HG02588 (cell line): Measurements from ENCODE around the gene CHD5.
"Not testable (repeated sequence)": the region's sequence is repeated elsewhere in the genome, so short reads cannot be mapped to it uniquely, and the experiment has no call there.

Source experiments
- ATAC-seq: cut with Tn5 transposase; IDR thresholded peaks from one replicate; pipeline ENCODE4 v1.9.1; 2021; ENCODE audit warnings: mild to moderate bottlenecking, moderate library complexity; ENCODE audit not compliant: unreplicated experiment

The CHD5 gene

DNA sequence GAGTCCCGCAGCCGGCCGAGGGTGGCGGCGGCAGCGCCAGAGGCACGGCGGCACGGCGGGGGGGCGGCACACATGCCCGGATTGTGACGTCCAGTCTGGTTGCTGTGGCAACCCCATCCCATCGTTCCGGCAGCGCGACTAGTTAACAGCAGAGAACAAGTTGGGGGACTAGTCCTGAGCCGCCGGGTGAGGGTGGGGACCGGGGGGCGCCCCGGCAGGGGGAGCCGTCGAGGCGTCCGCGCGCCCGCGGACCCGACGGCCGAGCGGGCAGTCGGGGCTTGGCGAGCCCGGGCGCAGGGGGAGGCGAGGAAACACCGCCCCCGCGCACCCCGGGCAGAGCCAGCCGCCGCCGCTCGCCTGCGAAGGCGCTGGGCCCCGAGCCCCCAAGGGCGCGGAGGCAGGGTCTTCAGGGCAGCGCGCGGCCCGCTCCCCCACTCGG lies at the start of gene CHD5:
TSS of gene CHD5 (minus strand) at position 54 of the 439 bp plus-strand sequence. CDS start 298 bp downstream, outside the sequence.
- no peak for ATAC-seq

DNA sequence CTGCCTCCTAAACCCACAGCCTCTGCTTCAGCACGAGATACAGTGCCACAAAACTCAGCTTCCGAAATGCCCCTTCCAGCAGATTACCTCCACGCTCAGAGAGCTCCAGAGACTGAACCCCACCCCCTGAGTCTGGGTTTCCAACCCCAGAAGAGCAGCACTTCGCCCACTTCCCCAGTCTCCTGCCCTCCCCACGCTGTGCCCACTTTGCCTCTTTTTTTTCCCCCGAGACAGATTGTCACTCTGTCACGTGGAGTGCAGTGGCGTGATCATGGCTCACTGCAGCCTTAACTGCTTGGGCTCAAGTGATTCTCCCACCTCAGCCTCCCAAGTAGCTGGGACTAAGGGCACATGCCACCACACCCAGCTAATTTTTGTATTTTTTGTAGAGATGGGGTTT lies 45.5 kb upstream of the CHD5 start:
- ATAC-seq, result no peak

DNA sequence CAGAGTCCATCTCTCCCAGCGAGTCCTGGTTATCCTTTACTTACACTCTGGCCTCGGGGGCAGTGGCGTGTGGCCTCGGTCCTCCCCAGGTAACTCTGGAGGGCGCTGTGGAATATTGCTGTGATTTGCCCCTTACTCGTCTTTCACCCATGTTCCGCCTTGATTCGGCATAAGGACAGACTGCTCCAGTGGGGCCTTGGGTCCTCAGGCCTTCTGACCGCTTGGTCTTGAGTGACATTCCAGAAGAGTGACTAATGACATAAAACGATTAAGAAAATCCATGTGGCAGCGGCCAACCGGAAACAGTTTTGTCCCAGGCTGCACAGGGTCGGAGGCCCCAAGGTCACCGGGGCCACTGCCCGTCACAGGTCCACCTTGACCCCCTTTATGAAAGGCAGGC lies 44.6 kb upstream of the CHD5 start:
- ATAC-seq, result no peak

DNA sequence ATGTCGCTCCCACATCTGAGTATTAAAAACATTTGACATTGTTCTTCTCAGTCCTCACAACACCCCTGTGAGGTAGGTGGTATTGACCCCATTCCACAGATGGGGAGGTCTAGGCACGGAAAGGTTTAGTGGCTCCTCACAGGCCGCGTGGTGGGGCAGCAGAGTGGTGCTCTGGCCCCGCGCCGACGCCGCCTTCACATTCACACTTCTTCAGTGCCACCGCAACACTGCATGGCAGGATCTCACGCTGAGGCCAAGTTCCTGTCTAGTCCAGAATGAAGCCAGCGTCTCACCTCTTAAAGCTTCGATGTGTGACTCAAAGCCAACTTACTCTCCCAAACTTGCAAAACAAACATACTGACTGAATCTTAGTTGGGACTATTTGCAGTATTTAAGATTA lies 43.5 kb upstream of the CHD5 start:
- ATAC-seq, result no peak

DNA sequence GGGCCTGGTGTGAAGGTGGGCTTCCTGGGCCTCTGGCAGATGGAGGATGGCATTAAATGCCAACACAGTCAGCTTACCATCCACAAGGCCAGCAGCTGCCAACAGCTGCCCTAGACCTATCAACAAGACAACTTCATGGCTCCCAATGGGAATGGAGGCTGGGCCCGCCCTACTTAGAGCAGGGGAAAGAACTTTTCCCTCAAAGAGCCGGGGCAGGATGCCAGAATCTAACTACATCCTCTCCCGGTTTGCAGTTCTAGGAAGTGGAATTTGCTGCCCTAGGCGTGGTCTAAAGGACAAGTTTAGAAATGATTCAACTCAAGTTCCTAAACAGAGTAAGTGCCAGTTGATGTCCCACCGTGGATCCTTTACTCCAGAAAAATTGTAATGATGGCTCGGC lies 42.5 kb upstream of the CHD5 start:
- no peak for ATAC-seq

DNA sequence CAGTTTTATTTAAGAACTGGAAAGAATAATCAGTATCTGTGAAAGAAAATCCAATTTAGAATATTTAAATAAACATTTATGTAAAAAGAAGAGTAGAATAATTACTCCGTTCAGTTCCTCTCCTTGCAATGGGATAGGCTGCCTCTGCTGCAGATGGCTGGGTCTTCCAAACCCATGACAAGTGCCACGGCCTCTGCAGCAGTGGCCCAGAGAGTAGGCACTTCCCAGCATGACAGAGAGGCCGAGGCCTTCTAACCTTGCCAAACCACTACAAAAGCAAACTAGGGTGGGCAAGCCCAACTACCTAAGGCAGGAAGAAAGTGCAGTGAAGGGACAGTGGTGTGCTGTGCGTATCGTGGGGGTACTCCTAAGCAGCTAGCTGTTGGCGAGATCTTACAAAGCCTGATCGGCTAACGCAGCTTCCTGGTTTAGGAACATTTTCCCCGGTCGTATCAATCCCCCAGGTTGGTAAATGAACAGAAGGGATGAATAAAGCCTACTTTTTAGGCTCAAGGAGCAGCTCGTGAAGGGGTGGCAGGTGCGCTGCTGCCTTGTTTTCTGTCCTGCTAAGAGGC lies 41.2 kb upstream of the CHD5 start:
- no peak for ATAC-seq

DNA sequence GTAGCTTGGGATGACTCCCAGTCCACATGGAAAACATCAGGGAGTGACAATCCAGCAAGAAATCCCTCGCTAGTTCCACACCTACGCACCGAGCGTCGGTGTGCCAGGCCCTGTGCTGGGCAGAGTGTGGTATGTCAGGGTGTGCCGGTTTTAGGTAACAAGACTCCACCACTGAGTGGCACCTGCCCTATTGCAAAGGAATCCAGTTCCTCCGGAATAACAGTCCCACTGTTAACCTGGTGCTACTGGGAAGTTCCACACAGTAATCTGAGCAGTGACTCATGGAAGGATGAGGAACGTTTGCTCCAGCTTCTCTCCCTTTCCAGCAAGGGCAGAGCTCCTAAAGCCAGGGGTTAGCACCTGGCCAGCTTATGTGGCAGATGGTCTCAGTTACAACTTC lies 40.1 kb upstream of the CHD5 start:
- ATAC-seq, result no peak

DNA sequence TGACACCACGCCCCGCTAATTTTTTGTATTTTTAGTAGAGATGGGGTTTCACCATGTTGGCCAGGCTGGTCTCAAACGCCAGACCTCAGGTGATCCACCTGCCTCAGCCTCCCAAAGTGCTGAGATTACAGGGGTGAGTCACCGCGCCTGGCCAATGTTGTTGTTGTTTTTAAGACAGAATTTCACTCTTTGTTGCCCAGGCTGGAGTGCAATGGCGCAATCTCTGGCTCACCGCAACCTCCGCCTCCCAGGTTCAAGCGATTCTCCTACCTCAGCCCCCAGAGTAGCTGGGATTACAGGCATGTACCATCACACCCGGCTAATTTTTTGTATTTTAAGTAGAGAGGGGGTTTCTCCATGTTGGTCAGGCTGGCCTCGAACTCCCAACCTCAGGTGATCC lies 39.5 kb upstream of the CHD5 start:
- ATAC-seq, result not testable (repeated sequence)

DNA sequence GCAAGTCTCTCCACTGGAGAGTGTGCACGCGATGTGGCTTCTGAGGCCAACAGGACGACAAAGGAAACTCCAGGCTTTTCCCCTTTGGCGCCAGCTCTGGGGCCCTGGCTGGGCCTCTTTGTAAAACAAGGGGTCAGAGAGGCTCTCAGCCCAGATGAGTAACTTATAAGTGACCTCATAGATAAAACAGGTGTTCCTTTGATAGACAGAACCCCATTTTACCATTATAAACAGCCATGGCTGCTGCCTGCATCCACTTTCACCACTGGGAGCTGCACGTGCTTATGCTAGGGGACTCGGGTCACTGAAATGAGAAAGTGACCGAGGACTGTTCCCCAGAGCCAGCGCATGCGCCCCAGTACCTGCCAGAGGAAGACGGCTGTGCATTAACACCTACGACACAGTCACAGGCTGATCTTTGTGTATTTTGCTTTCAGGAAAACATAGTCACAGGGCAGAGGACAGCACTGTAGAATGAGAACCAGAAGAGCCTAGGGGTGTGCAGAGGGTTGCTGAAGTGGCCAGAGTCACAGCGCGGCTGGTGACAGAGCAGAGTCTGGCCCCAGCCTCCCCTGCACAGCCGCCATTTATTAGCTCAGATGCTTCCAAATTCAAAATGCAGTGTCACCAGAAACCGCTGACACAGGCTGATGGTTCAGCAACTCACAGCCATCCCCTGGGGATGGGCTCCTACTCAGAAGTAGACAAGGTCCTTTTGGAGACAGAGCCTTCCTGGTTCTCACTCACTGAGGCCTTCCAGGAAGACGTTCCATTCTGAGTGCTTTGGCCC lies 38.4 kb upstream of the CHD5 start:
- ATAC-seq, result no peak

DNA sequence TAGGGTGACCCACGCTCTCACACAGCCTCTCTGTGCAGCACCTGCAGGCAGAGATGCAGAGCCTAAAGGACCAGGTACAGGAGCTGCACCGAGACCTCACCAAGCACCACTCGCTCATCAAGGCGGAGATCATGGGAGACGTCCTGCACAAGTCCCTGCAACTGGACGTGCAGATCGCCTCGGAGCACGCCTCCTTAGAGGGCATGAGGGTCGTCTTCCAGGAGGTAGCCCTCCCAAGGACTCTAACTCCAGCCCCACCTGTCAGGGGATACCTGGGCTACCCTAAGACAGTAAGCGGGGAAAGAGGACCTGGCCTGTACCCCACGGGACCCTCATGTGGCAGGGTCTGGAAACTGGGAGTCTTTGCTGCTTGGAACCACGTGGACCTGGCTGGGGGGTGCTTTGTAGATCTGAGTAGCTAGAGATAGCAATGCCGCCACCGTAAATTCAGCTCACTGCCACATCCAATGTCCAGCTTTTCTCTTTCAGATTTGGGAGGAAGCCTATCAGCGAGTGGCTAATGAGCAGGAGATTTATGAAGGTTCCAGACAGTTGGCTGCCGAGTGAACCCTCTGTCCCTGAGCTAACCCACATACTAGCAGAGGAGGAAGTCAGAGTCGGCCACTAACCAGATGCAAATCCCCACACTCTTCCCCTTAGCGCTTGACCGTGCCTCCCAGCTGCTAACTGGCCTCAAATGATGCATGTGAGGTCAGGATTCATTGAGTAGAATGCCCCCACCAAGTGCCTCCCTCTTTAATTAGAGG lies 32.3 kb upstream of the CHD5 start:
- no peak for ATAC-seq

DNA sequence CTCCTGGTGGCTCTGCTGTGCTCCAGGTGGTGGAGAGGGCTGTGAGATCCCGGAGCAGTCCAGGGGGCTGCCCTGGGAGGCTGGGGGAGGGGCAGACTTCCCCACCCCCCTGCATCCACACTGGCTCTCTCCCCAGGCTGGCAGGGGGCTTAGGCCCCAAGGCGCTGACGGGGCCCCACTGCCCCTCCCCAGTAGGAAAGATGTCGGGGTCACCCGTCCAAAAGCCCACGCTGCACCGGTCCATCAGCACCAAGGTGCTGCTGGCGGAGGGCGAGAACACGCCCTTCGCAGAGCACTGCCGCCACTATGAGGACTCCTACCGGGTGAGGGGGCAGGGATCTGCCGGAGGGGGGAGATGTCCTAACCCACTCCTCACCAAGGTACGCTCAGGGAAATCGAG lies 31.6 kb upstream of the CHD5 start:
- no peak for ATAC-seq

DNA sequence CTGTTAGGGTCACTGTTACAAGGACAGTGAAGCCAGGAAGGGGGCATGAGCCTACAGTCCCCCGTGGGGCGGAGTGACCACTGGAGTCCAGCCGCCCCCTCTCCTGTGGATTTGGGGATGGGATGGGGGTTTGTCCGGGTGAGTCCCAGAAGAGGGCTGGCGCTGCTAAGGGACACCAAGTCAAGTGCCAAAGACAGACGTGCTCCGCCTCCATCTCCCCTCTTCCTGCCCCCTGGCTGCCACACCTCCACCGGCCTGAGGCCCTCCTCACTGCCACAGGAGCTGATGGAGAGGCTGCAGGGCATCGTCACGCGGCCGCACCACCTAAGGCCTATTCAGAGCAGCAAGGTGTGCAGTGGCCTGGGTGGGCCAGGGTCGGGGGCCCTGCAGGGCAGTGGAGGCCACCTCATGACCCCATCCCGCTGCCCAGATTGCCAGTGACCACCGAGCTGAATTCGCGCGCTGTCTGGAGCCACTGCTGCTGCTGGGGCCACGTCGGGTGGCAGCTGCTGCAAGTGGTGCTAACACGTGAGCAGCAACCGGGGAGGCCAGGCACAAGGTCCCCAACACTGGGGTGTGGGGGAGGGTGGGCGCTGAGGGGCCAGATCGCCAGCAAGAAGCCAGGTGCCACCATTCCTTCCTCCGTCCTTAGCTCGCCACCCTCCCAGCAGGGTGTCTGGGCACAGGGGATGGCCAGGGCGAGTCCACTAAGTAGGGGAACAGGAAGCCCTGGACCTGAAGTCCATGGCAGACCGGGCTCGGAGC lies 30.7 kb upstream of the CHD5 start:
- no peak for ATAC-seq

DNA sequence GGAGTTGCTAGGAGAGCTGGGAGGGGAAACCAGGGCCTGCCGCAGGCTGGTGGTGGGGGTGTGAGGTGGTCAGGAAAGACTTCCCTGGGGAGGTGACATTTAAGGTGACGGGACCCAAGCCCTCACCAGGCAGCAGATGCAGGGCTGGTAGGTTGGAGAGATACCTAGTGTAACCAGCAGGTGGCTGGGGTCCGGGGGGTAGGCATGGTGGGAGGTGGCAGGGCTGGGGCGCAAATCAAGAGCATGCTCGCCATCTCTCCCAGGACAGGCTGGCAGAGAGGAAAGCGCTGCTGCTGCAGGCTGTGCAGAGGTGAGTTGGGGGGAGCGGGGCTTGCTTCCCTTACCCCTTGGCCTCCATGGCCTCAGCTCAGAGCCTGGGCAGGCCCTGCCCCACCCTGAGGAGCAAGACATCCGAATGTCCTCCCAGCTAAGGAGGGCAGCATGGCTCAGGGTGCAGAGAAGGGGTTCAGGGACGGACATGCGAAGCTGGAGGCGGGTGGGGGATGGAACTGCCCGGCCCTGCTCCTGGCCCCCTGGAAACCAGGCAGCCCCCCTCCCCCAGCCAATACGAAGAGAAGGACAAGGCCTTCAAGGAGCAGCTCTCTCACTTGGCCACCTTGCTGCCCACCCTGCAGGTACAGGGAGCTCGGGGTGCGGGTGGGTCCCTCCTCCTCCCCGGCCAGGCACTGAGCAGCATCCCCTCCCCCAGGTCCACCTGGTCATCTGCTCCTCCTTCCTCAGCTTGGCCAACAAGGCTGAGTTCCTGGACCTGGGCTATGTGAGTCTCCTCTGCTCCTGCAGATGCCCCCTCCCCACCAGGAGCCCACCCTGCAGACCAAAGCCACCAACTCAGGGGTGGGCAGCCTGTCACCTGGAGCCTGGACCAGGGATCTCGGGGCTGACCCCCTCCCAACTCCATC lies 29.8 kb upstream of the CHD5 start:
- no peak for ATAC-seq

DNA sequence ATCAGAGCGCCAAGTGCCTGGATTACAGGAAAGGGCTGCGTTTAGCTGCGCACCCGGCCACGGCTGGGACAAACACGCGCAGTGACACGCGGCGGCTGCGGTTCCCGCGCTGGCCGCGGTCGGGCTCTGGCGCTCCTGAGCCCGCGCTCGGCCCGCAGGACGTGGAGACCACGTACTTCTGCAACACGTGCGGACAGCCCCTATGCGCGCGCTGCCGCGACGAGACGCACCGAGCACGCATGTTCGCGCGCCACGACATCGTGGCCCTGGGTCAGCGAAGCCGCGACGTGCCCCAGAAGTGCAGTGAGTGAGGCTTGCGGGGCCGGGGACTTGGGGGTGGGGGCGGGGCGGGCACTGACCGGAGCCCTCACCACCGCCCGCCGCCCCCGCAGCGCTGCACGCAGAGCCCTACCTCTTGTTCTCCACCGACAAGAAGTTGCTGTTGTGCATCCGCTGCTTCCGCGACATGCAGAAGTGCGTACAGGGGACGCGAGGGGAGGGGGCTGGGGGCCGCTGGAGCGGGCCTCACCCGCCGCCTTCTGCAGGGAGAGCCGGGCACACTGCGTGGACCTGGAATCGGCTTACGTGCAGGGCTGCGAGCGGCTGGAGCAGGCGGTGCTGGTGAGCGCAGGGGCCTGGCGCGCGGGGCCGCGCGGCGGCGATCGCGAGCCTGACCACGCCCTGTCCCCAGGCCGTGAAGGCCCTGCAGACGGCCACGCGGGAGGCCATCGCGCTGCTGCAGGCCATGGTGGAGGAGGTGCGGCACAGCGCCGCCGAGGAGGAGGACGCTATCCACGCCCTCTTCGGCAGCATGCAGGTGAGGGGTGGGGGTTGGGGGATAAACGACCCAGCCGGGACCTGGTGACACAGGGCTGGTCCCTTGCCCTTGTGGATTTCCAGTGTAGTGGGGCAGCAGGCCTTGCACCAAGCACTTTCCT lies 28.9 kb upstream of the CHD5 start:
- ATAC-seq, result no peak

DNA sequence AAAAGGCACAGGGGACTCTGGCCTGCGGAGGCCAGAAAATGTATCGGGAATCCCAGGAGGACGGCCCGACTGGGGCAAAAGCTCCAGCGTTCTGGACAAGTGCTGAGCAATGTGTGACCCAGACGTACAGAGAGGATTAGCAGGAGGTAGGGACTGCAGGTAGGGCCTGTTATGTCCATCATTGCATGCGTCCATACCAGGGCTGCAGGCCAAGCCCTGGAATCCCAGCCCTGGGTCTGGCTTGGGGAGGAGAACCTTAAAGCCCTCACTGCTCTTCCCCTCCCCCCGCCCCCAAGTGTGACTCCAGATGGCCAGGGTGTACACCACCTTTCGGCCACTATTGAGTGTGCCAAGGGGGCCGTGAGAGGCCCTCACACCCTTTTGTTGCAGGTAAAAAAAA lies 27.8 kb upstream of the CHD5 start:
- ATAC-seq, result no peak

DNA sequence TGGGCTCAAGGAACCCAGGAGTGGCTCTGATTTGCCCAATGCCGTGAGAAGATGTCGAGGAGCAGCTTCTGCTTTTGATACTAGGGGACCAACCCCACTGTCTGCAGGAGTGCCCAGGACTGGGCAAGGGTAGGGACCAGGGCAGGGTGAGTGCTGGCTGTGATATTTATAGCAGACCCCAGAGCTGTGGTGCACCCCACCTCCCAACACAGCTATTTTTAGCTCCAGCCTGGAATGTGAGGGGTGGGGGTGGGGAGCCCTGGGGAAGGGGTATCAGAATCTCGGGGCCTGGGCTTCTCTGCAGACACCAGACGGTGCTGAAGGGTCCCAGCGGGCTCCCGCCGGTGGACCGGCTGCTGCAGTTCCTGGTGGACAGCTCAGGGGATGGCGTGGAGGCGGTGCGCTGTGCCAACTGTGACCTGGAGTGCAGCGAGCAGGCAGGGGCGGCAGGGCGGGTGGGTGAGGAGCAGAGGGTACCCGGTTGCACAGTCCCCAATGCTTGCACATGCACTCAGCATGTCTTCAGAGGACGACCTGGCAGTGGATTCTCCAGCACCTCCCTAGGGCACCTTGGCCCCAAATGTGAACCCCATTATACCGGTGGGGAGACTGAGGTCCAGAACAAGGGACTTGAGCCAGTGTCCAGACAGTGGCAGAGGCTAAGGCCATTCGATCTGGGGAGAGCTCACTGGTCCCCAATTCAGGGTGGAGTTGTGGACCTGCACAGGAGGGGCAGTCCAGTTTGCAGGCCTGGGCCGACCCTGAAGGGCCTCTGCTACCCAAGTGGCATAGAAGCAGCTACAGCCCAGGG lies 27.2 kb upstream of the CHD5 start:
- ATAC-seq, result no peak

DNA sequence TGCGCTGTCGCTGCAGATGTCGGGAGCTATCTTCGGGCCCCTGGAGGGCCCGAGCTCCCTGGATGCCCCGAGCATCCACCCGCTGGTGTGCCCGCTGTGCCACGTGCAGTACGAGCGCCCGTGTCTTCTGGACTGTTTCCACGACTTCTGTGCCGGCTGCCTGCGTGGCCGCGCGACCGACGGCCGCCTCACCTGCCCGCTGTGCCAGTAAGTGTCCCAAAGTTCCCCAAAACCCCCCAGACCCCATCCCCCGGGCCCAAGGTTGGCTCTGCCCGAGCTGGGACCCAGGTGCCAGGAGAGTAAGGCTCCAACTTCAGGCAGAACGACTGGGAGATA lies 26.4 kb upstream of the CHD5 start:
- no peak for ATAC-seq

DNA sequence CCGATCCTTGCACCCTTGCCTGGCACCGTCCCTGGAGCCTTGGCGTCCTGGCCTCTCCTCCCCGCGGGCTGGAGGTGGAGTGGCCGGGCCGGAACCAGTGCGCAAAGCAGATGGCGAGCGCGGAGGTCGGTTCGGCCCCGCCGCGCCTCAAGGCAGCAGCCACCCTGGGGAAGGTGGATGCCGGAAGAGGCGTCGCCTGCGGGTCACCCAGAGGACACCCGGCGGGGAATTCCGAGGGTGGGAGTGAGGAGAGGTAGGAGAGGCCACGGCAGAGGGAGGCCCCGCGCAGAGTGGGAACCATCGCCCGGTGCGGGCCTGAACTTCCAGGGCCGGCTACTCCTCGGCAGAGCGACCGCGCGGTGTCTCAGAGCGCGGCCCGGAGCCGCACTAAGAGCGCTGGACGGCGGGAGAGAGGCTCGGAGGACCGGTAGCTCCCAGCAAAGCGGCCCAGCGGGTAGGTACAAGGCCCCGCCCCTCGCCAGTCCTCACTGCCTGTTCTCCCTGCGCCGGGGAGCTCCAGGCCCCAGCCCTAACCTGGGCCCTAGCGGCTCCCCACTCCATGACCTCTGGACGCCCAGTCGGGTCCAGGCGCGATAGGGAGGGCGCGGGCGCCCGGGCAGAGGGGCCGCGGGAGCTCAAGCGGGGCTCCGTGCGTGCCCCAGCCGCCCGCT lies 25.9 kb upstream of the CHD5 start, which contains the start of gene RNF207:
TSS of gene RNF207 (plus strand) at position 271 of the 671 bp plus-strand sequence. CDS start 417 bp downstream, outside the sequence.
- no peak for ATAC-seq
